HepG2 (cell line): ENCODE data around the gene ASIC3. TPM values are rescaled to one million over a fixed set of nuclear protein-coding genes. Genes with fewer than 3 reads are reported as not detected.
A peak's percentile ranks its signal among the peaks of the same experiment; 100 is the strongest.

ENCODE experiments used
- AHR ChIP-seq: IDR thresholded peaks from 2 replicates; pipeline ENCODE4 v1.6.1; 2018; ENCODE audit warnings: missing genetic modification reagents, missing compliant biosample characterization
- DPF2 ChIP-seq: sonication (generic); formaldehyde crosslinking; IDR thresholded peaks from 2 replicates; pipeline ENCODE4 v1.4.0; 2020; ENCODE audit warnings: mild to moderate bottlenecking, low read depth, missing genetic modification reagents, borderline replicate concordance
- IRF2 ChIP-seq: IDR thresholded peaks from 2 replicates; pipeline ENCODE4 v1.6.1; 2018; ENCODE audit warnings: missing genetic modification reagents, missing compliant biosample characterization
- PCBP1 ChIP-seq: fragments of 200-400 bp; formaldehyde crosslinking; IDR thresholded peaks from 2 replicates; pipeline ENCODE4 v1.6.1; 2017; ENCODE audit warnings: mild to moderate bottlenecking, low read depth, low read length, borderline replicate concordance
- PTBP1 ChIP-seq: fragments of 200-400 bp; formaldehyde crosslinking; IDR thresholded peaks from 2 replicates; pipeline ENCODE4 v1.6.1; 2018; ENCODE audit warnings: low read length, low read depth; ENCODE audit not compliant: poor library complexity, severe bottlenecking
- REXO4 ChIP-seq: sonication (generic); formaldehyde crosslinking; IDR thresholded peaks from 2 replicates; pipeline ENCODE4 v1.8.0; 2022; ENCODE audit warnings: missing genetic modification reagents, mild to moderate bottlenecking, borderline replicate concordance
- SAP130 ChIP-seq: IDR thresholded peaks from 2 replicates; pipeline ENCODE4 v1.6.1; 2016; ENCODE audit warnings: low read depth
- TBP ChIP-seq: sonication (generic); formaldehyde crosslinking; IDR thresholded peaks from 2 replicates; pipeline ENCODE4 v1.5.0; 2020; ENCODE audit warnings: missing genetic modification reagents
- TBX3 ChIP-seq: fragments of 450-650 bp; IDR thresholded peaks from 2 replicates; pipeline ENCODE4 v1.6.1; 2017; ENCODE audit warnings: antibody characterized with exemption, mild to moderate bottlenecking, inconsistent platforms, borderline replicate concordance
- YEATS2 ChIP-seq: sonication (generic); formaldehyde crosslinking; IDR thresholded peaks from 2 replicates; pipeline ENCODE4 v1.4.0; 2020; ENCODE audit warnings: missing genetic modification reagents, borderline replicate concordance
- ZNF326 ChIP-seq: sonication (generic); formaldehyde crosslinking; IDR thresholded peaks from 2 replicates; pipeline ENCODE4 v1.4.0; 2020; ENCODE audit warnings: missing genetic modification reagents, borderline replicate concordance
- polyA plus RNA-seq, 8 experiments: library from polyadenylated mRNA; depleted of rRNA in 3 of 8; stranded (reverse) in 7 of 8; unstranded in 1 of 8; fragments of >200 nt; fragmentation: Illumina TruSeq in 4 of 8; extraction: Trizol in 4 of 8; gene quantifications; 2 replicates each; pipeline versions ENCODE4 v1.2.1 to v1.2.3, GENCODE V29; 2011 to 2016; ENCODE audit warnings: low read depth in 4 of 8, missing spikeins in 1 of 8, mixed read lengths in 1 of 8; ENCODE audit not compliant: insufficient read depth in 1 of 8
- total RNA-seq, 5 experiments: library from RNA; depleted of rRNA; stranded (reverse); fragments of >200 nt; fragmentation: Illumina TruSeq; extraction: Trizol; gene quantifications; 2 replicates each; pipeline ENCODE4 v1.2.3, GENCODE V29; 2016; ENCODE audit warnings: low read depth in 1 of 5
- TF ChIP-seq, protein P1 (sequence below): sonication (generic); formaldehyde crosslinking; IDR thresholded peaks from 2 replicates; pipeline ENCODE4 v1.4.0; 2020; ENCODE audit warnings: missing genetic modification reagents
- TF ChIP-seq, protein P2 (sequence below): sonication (generic); formaldehyde crosslinking; IDR thresholded peaks from 2 replicates; pipeline ENCODE4 v1.4.0; 2020; ENCODE audit warnings: missing genetic modification reagents, borderline replicate concordance
- TF ChIP-seq, protein P3 (sequence below): sonication (generic); formaldehyde crosslinking; IDR thresholded peaks from 2 replicates; pipeline ENCODE4 v1.4.0; 2020; ENCODE audit warnings: missing genetic modification reagents, borderline replicate concordance
- TF ChIP-seq, protein P4 (sequence below): sonication (generic); formaldehyde crosslinking; IDR thresholded peaks from 2 replicates; pipeline ENCODE4 v1.5.1; 2020; ENCODE audit warnings: mild to moderate bottlenecking, missing genetic modification reagents, borderline replicate concordance

ASIC3 gene
- total and polyA plus RNA-seq, 2 of the 13 experiments (the other 11 are each of a cell fraction or from before 2014, with no cell fraction given), result 0.51 TPM; not detected in 1

DNA sequence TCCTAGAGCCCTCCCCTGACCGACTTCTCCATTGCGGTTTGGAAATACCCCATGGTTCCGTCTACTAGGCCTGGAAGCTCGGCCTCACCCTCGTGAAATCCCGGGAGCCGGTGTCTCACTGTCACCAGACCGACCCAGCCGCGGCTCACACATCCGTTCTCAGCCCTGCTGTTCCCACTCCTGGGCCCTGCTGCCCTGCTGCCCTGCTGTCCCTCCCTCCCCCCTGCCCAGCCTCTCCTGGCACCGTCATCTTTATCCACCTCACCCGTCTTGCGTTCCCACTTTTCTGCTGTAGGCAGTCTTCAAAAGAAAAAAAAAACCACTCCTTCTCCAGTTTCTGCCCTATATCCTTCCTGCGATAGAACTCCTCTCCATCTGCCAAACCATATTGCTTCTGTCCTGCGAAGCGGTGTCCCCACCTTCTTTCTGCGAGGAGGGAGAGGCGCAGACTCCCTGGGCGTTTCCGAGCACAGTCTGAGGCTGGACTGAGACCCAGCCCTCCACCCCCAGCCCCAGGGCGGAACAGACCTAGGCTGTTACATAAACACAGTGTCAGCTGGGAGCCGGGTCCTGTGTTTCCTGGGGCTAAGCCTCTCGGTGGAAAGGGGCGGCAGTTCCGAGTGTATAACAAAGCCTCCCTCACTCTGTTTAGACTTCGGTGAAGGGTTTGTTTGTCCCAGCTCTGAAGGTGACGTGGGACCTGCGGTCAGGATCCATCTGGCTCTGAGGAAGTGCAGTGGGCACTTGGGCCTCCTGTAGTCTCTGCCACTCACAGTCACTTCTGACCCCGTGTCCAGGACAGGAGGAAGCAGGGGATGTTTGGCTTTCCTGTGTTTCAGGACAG, 40.7 kb downstream of the ASIC3 start (continued):
- TF ChIP-seq AHR (CRISPR knock-in tag) (no peak), PTBP1 (no peak), ZNF326 (no peak), TBP (CRISPR knock-in tag) (no peak), IRF2 (peak; percentile 16; the same call in 1 of the 2 replicates), DPF2 (CRISPR knock-in tag) (no peak), TBX3 (no peak), SAP130 (CRISPR knock-in tag) (peak; percentile 90), REXO4 (CRISPR knock-in tag) (no peak), YEATS2 (CRISPR knock-in tag) (no peak), PCBP1 (no peak)
- TF ChIP-seq, protein P1, sequence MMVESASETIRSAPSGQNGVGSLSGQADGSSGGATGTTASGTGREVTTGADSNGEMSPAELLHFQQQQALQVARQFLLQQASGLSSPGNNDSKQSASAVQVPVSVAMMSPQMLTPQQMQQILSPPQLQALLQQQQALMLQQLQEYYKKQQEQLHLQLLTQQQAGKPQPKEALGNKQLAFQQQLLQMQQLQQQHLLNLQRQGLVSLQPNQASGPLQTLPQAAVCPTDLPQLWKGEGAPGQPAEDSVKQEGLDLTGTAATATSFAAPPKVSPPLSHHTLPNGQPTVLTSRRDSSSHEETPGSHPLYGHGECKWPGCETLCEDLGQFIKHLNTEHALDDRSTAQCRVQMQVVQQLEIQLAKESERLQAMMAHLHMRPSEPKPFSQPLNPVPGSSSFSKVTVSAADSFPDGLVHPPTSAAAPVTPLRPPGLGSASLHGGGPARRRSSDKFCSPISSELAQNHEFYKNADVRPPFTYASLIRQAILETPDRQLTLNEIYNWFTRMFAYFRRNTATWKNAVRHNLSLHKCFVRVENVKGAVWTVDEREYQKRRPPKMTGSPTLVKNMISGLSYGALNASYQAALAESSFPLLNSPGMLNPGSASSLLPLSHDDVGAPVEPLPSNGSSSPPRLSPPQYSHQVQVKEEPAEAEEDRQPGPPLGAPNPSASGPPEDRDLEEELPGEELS (CRISPR knock-in tag), result peak; percentile 53; the same call in 1 of the 2 replicates
- TF ChIP-seq, protein P2, sequence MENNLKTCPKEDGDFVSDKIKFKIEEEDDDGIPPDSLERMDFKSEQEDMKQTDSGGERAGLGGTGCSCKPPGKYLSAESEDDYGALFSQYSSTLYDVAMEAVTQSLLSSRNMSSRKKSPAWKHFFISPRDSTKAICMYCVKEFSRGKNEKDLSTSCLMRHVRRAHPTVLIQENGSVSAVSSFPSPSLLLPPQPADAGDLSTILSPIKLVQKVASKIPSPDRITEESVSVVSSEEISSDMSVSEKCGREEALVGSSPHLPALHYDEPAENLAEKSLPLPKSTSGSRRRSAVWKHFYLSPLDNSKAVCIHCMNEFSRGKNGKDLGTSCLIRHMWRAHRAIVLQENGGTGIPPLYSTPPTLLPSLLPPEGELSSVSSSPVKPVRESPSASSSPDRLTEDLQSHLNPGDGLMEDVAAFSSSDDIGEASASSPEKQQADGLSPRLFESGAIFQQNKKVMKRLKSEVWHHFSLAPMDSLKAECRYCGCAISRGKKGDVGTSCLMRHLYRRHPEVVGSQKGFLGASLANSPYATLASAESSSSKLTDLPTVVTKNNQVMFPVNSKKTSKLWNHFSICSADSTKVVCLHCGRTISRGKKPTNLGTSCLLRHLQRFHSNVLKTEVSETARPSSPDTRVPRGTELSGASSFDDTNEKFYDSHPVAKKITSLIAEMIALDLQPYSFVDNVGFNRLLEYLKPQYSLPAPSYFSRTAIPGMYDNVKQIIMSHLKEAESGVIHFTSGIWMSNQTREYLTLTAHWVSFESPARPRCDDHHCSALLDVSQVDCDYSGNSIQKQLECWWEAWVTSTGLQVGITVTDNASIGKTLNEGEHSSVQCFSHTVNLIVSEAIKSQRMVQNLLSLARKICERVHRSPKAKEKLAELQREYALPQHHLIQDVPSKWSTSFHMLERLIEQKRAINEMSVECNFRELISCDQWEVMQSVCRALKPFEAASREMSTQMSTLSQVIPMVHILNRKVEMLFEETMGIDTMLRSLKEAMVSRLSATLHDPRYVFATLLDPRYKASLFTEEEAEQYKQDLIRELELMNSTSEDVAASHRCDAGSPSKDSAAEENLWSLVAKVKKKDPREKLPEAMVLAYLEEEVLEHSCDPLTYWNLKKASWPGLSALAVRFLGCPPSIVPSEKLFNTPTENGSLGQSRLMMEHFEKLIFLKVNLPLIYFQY (CRISPR knock-in tag), result no peak
- TF ChIP-seq, protein P3, sequence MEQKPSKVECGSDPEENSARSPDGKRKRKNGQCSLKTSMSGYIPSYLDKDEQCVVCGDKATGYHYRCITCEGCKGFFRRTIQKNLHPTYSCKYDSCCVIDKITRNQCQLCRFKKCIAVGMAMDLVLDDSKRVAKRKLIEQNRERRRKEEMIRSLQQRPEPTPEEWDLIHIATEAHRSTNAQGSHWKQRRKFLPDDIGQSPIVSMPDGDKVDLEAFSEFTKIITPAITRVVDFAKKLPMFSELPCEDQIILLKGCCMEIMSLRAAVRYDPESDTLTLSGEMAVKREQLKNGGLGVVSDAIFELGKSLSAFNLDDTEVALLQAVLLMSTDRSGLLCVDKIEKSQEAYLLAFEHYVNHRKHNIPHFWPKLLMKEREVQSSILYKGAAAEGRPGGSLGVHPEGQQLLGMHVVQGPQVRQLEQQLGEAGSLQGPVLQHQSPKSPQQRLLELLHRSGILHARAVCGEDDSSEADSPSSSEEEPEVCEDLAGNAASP (CRISPR knock-in tag), result no peak
- TF ChIP-seq, protein P4, sequence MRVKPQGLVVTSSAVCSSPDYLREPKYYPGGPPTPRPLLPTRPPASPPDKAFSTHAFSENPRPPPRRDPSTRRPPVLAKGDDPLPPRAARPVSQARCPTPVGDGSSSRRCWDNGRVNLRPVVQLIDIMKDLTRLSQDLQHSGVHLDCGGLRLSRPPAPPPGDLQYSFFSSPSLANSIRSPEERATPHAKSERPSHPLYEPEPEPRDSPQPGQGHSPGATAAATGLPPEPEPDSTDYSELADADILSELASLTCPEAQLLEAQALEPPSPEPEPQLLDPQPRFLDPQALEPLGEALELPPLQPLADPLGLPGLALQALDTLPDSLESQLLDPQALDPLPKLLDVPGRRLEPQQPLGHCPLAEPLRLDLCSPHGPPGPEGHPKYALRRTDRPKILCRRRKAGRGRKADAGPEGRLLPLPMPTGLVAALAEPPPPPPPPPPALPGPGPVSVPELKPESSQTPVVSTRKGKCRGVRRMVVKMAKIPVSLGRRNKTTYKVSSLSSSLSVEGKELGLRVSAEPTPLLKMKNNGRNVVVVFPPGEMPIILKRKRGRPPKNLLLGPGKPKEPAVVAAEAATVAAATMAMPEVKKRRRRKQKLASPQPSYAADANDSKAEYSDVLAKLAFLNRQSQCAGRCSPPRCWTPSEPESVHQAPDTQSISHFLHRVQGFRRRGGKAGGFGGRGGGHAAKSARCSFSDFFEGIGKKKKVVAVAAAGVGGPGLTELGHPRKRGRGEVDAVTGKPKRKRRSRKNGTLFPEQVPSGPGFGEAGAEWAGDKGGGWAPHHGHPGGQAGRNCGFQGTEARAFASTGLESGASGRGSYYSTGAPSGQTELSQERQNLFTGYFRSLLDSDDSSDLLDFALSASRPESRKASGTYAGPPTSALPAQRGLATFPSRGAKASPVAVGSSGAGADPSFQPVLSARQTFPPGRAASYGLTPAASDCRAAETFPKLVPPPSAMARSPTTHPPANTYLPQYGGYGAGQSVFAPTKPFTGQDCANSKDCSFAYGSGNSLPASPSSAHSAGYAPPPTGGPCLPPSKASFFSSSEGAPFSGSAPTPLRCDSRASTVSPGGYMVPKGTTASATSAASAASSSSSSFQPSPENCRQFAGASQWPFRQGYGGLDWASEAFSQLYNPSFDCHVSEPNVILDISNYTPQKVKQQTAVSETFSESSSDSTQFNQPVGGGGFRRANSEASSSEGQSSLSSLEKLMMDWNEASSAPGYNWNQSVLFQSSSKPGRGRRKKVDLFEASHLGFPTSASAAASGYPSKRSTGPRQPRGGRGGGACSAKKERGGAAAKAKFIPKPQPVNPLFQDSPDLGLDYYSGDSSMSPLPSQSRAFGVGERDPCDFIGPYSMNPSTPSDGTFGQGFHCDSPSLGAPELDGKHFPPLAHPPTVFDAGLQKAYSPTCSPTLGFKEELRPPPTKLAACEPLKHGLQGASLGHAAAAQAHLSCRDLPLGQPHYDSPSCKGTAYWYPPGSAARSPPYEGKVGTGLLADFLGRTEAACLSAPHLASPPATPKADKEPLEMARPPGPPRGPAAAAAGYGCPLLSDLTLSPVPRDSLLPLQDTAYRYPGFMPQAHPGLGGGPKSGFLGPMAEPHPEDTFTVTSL (CRISPR knock-in tag), result no peak
